Stimulated activated CD4-positive, alpha-beta T cell treated with anti-CD3 and anti-CD28 coated beads, TNF-alpha, amount 100 ng/mL, for 24 hours (primary cell): ENCODE measurements around the gene NR4A3.
"Not testable (repeated sequence)": the region's sequence is repeated elsewhere in the genome, so short reads cannot be mapped to it uniquely, and the experiment has no call there.

Experiments used
- DNase-seq, 3 experiments: peaks; one replicate each; pipeline ENCODE4 v3.0.0-alpha.2; 2020; ENCODE audit warnings: low read depth in 3 of 3

Gene NR4A3

DNA sequence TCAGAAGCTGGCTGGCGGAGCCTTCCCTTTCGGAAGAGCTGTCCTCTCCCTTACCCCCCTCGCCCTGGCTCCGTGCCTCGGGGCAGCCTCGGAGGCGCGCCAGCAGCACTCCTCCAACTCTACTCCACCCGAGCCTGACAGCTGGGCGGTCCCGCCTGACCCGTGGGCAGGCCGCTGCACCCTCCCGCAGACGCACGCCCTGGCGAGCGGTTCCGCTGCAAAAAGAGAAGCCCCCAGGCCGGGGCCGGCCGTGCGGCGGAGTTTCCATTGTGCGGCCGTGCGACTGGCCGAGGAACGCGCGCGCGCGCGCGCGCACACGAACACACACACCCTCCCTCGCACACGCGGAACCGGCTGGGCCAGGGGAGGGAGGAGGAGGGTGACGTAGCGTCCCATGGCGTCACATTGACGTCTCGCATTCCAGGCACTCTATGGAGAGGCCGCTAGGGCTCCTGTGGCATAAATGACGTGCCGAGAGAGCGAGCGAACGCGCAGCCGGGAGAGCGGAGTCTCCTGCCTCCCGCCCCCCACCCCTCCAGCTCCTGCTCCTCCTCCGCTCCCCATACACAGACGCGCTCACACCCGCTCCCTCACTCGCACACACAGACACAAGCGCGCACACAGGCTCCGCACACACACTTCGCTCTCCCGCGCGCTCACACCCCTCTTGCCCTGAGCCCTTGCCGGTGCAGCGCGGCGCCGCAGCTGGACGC, at the start of gene NR4A3:
Gene NR4A3 (plus strand): TSS at position 490 of the 713 bp plus-strand sequence. CDS start 6,158 bp downstream, outside the sequence.
- peak; percentile 57 to 85 (median 62) for DNase-seq

DNA sequence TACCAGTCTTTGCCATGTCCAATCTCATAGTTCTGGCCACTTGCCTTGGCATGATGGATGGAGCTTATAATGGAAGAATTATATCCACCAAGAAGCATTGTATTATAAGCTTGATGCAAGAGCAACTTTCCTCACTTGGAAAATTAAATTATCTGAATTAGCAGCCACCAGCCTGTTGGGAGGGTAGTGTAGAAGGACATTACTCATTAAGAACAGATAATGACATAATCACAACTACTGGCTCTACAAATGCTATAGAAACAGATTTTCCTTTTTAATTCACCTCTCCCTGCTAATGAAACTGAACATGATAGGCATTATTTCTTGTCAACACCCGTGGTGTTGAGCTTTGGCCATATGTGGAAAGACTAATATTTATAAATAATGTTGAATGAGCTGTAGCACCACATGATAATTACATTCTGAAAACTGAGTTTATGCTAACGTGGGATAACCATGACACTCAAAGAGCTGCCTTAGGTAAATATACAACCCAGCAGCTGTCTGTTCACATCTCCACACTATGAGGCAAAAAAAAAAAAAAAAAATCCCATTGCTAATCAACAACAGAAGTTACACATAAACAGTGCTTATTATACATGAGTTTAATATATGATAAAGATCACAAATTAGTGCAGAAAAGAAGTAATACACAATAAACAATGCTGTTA, 48.1 kb upstream of the NR4A3 start:
- no peak for DNase-seq

GRCh38 chr9:99778308-99778707, 43.4 kb upstream of the NR4A3 start:
- DNase-seq, result peak in 2 of 3 experiments; percentile 1 to 21

- DNase-seq, result no peak
Observed at GRCh38 chr9:99778836-99779235, 42.8 kb upstream of the NR4A3 start.

DNA sequence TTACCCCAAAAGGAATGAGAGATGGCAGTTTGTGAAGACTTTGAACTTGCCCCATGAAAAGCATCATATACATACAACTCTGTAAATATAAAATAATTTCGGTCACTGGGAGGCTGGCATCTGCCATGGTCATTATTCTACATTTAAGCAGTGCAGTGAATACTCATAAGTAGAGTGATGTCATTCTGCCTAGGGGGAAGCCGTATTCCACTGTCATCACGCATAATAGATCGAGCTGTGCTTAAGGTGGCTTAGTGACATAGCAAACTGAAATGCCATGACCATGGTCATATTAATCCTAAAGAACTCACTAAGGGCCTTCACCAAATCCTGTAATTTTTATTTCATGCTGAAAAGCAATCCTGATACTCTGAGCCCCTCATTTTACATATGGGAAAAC, 42.4 kb upstream of the NR4A3 start:
- no peak for DNase-seq

- DNase-seq, result not testable (repeated sequence)
Observed at GRCh38 chr9:99782349-99782748, 39.3 kb upstream of the NR4A3 start.

DNA sequence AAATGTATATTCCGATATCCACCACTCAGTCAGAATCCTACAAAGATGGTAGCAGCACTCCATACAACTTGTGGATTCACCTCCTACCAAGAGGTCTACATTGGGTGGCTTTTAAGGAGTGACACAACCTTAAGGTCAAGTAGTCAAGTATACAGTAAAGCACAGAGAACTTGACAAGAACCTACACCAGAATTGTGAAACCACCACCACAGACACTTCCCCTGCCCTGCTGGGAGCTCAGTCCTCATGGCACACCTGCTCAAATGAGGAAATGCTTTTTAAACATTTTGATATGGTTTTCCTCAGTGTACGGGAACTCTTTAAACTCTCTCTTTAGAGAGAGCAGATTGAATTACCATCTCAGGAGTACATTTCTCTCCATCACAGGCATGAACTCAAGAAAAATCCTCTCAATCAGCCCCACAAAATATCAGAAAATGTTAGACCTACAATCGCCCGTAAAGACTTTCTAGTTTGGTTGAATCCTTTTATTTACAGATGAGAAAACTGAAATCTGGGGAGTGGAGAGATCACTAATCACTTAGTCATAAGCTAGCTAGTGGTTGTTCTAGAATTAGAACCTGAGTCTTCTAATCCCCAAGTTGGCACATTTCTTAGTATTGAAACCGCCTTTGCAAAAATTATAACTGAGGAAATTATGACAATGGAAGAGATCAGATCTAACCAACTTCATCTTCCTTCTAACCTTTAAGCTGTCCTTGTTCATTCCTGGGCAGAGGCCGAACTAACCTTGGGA, 38.5 kb upstream of the NR4A3 start:
- no peak for DNase-seq

- DNase-seq, result no peak
Observed at GRCh38 chr9:99783799-99784198, 37.9 kb upstream of the NR4A3 start.

- no peak for DNase-seq
Observed at GRCh38 chr9:99785010-99785590, 36.6 kb upstream of the NR4A3 start.

GRCh38 chr9:99787556-99787955, 34.1 kb upstream of the NR4A3 start:
- no peak for DNase-seq

DNA sequence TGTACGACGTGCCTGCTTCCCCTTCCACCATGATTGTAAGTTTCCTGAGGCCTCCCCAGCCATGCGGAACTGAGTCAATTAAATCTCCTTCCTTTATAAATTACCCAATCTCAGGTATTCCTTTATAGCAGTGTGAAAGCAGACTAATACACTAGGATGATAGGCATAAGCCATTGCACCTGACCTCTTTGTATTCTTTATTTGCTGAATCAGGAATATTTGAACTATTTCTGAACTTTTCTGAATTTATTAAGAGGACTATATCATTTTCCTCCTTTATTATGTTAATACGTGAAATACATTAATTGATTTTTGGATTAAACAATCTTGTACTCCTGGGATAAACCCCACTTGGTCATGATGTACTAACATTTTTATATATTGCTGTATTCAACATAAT, 28.2 kb upstream of the NR4A3 start:
- DNase-seq, result no peak

GRCh38 chr9:99796231-99796630, 25.5 kb upstream of the NR4A3 start:
- no peak for DNase-seq

- no peak for DNase-seq
Observed at GRCh38 chr9:99801775-99802174, 19.9 kb upstream of the NR4A3 start.

- no peak for DNase-seq
Observed at GRCh38 chr9:99803694-99804093, 18.0 kb upstream of the NR4A3 start.

DNA sequence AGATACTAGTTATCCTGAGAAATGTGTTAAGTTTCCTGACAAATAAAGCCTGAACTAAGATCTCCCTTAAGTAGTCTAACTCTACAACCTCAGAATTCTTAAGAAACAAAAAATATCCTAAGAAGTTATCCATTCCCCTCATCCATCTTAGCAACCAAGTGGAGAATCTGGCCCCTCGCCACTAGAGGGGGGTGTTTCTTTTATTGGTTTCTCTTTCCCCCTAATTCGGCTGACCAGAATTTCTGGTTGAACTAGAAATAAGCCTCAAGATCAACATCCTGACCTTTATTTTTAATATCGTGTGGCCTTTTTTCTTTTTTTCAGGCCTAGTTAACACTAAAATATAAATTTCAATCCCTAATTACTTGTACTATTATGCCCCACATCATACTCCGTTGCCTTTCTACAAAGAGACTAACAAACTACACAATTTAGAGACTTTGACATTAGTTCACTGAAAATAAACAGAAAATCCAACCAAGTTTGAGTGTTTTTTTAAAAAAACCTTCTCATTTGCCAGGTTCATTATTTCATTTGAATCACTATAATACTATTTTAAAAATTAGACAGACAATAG, 14.3 kb upstream of the NR4A3 start:
- DNase-seq, result peak in 2 of 3 experiments; percentile 31 to 59

DNA sequence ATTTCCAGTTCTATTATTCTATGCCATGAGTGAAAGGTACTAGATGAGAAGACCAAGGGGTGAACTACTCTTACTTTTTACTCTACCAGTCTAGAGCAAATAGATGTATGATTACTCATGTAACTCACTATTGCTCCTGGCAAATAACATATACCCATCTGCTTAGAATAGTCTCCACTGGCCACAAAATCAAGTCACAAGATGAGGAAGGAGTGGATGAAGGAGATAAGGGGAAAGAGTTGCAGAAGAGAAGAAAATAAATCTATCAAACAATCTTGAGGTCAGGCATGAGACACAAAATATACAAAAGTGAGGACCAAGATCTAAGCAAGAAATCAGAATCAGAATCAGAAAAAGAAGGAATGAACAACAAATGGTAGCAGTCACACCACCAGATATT, 13.7 kb upstream of the NR4A3 start:
- no peak for DNase-seq

DNA sequence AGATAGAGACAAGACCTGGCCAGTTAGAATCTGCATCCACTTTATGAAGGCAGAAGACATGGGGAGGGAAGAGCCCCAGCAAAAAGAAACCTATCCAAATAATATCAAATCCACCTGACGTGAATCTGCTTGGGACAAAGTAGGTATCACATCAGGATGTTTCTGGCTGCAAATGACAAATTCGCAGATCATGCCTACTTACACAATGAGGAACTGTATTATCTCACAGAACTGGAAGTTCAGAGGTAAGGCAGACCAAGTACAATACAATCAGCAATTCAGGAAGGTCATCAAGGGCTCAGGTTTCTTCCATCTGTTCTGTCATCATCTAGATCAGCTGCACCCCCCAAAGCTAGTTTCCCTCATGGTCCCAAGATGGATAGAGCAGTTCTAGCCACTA, 13.2 kb upstream of the NR4A3 start:
- DNase-seq, result no peak

DNA sequence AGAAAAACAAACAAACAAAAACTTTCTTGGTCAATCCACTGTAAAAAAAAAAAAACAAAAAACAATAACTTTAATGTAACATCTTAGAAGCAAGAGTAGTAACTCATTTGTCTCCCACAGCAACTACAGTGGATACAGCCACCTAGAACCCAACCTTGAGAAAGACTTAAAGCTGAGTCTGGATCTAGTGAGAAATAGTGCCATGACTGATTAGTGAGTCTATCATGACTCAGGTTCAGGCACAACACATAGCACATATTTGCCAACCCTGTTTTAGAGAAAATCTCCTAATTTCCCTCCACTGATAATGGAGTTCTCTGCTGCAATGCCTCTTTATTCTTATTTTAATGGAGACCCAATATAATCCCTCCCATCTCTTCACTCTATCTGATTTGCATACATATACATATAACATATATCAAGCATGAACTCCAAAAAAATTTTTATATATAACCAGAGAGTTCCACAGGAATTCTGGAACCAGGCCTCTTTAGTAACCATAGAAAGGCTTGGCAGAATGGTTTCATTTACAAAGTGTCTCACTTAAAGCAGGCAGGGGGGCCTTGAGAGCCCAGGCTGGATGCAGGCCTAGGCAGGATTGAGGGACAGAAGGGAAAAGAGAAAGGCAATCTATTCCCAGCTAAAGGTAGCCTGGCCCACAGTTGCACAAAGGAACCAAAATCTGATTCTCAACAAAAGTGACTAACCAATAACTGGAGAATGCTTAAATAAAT, 11.9 kb upstream of the NR4A3 start:
- no peak for DNase-seq

DNA sequence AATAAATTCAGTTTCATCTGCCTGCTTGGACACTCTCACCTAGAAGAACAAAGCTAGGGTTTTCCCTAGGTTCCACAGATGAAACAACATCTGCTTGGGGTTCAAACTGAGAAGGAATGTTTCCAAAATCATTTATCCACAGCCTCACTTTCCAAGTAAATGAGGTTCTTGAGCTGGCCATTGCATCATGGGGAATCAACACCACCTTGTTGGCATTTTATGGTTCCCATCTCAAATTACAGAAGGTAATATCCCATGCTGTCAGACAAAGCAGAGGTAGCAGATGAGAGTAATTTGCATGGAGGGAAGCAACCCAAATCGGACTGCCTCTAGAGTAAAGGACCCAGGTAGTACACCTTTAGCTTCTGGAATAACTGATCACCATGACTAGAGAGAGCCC, 10.5 kb upstream of the NR4A3 start:
- DNase-seq, result no peak

DNA sequence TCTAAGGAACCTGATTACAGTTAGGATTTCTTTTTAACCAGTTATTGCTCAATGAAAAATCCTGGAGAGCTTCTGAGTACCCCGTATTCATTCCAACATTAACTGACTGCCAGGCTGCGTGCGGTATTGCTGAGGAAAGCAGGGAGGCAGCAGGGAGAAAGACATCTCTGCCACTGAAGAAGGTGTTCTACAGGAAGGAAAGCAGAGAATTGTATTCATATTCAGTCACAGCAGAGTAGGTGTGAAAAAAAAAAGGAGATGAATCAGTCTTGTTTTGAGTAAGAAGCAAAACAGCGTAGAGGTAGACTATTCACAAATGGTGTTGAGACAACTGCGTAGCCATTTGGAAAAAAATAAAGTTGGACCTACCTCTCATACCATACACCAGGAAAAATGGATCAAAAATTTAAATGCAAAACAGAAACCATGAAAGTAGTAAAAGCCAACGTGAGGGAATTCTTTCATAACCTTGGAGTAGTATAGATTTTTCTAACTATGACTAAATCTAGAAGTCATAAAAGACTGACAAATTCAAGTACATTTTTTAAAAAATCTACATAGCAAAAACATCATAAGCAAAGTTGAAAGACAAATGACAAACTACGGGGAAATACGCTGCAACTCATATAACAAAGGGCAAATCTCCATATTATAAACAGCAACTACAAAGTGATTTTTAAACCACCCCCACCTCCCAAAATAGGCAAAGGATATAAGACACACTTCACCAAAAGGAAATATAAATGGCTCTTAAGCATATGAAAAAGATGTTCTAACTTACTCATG, 9.9 kb upstream of the NR4A3 start:
- DNase-seq, result no peak
